Testis (tissue), 2 donors: ENCODE measurements around the gene AUTS2.

Source experiments
- CTCF ChIP-seq, 3 experiments: fragments of 450-650 bp in 2 of 3; fragments of 200-600 bp in 1 of 3; sonication (generic) in 1 of 3; IDR thresholded peaks; one replicate each; pipeline ENCODE4 v1.5.1; 2016 to 2019; ENCODE audit warnings: antibody characterized with exemption in 3 of 3, mild to moderate bottlenecking in 2 of 3, moderate library complexity in 1 of 3
- POLR2A ChIP-seq: fragments of 450-650 bp; IDR thresholded peaks from one replicate; pipeline ENCODE4 v1.6.1; 2017; ENCODE audit warnings: antibody characterized with exemption, mild to moderate bottlenecking, moderate library complexity

GRCh38 chr7:70266186-70266585 is 667.9 kb downstream of the AUTS2 start:
- TF ChIP-seq CTCF (IDR thresholded peaks at IDR 0.05) (no peak), POLR2A (no peak)
